H1 (cell line): ENCODE measurements around the gene C1QL2. TPM values are rescaled to one million over a fixed set of nuclear protein-coding genes. Genes with fewer than 3 reads are reported as not detected.

Source experiments
- FOSL1 ChIP-seq: IDR thresholded peaks from 2 replicates; pipeline ENCODE4 v1.6.1; 2011; ENCODE audit warnings: mild to moderate bottlenecking, low read depth, low read length, moderate library complexity; ENCODE audit not compliant: insufficient read depth
- GABPA ChIP-seq: IDR thresholded peaks from 2 replicates; pipeline ENCODE4 v1.6.1; 2011; ENCODE audit warnings: mild to moderate bottlenecking, low read length, moderate library complexity, borderline replicate concordance; ENCODE audit not compliant: insufficient read depth
- GTF2F1 ChIP-seq: IDR thresholded peaks from 2 replicates; pipeline ENCODE4 v1.6.1; 2012; ENCODE audit warnings: low read depth, low read length, improper control_type of control experiment, borderline replicate concordance
- JUND ChIP-seq: IDR thresholded peaks from 2 replicates; pipeline ENCODE4 v1.6.1; 2011; ENCODE audit warnings: mild to moderate bottlenecking, improper control_type of control experiment, low read length
- MAFK ChIP-seq: IDR thresholded peaks from 2 replicates; pipeline ENCODE4 v1.6.1; 2012; ENCODE audit warnings: low read depth, mild to moderate bottlenecking, improper control_type of control experiment, low read length
- RFX5 ChIP-seq: IDR thresholded peaks from 2 replicates; pipeline ENCODE4 v1.6.1; 2011; ENCODE audit warnings: low read depth, low read length, improper control_type of control experiment, borderline replicate concordance
- SIN3A ChIP-seq, 2 experiments: IDR thresholded peaks in 1 of 2; conservative IDR thresholded peaks in 1 of 2; 2 replicates each; pipeline ENCODE4 v1.6.1; 2011 to 2012; ENCODE audit warnings: low read length in 2 of 2, improper control_type of control experiment in 1 of 2, low read depth in 1 of 2, mild to moderate bottlenecking in 1 of 2
- ZNF274 ChIP-seq: IDR thresholded peaks from 2 replicates; pipeline ENCODE4 v1.7.0; 2012; ENCODE audit warnings: low read length, borderline replicate concordance; ENCODE audit errors: extremely low read depth
- polyA plus RNA-seq, 7 experiments: library from polyadenylated mRNA; depleted of rRNA in 3 of 7; stranded (reverse) in 5 of 7; unstranded in 2 of 7; fragments of >200 nt in 5 of 7; fragments of 200-250 nt in 2 of 7; gene quantifications; 1 replicate in 5 of 7; 2 replicates in 1 of 7; 4 replicates in 1 of 7; pipeline versions ENCODE4 v1.2.1 to v1.2.3, GENCODE V29; 2011 to 2013; ENCODE audit warnings: missing spikeins in 2 of 7, mixed read lengths in 2 of 7
- total RNA-seq: library from RNA; stranded (reverse); fragmentation: NEBNext Ultra II Directional; extraction: Animal tissue kit (Norgen Biotek cat#: 25700); gene quantifications from 2 replicates; pipeline ENCODE4 v1.2.1, GENCODE V29; 2021
- TF ChIP-seq, protein P1 (sequence below): fragments of 300-600 bp; sonication (generic); IDR thresholded peaks from 2 replicates; pipeline ENCODE4 v1.7.1; 2012; ENCODE audit warnings: low read length, moderate library complexity, mild to moderate bottlenecking, inconsistent platforms; ENCODE audit not compliant: insufficient replicate concordance

Gene C1QL2
- total and polyA plus RNA-seq, 2 of the 8 experiments (the other 6 are each of a cell fraction or from before 2014, with no cell fraction given), result 0.80 to 0.88 TPM

DNA sequence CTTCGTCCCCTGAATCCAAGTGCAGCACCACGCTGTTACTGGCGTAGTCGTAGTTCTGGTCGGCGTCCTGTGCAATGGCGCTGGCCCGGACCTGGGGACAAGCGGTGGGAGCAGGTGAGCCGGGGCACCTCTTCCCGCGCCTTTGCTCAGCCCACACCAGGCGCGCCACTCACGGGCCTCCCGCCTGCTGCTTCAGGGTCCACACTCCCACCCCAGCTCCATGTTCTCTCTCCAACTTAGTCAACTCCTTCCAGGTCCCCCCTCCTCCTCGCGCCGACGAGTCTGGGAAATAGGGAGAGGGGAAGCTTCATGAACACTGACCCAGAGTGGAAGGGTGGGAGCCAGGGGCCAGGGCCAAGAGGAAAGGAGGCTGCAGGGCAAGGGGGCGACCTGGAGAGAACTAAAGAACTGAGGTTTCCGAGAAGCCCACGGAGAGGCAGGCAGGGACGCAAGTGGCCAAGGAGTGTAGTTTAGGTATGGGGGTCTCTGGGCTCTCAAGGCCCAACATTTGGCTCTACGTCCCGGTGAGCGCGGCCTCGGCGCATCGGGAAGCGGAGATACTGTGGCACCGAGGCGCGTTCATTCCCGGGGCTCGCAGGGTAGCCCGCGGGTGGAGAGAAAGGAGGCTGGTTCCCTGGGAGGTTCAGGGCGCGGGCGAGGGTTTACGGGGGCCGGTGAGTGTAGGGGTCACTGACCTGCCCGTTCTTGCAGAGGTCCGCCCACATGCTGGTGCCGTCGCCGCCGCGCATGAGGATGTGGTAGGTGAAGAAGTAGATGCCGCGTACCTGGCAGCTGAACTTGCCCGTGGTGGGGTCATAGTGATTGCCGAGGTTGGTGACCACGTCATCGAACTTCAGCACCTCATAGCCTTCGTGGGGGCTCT is 1.4 kb downstream of the C1QL2 start (continued):
- TF ChIP-seq SIN3A (conservative IDR thresholded peaks at IDR 0.05 in 1 of 2, IDR thresholded peaks at IDR 0.05 in 1 of 2; ENCODE audit: low read depth in 1 of 2, low read length in 2 of 2) (no peak), FOSL1 (no peak), GTF2F1 (no peak), ZNF274 (no peak), MAFK (no peak), JUND (no peak), RFX5 (no peak), GABPA (no peak)
- TF ChIP-seq, protein P1, sequence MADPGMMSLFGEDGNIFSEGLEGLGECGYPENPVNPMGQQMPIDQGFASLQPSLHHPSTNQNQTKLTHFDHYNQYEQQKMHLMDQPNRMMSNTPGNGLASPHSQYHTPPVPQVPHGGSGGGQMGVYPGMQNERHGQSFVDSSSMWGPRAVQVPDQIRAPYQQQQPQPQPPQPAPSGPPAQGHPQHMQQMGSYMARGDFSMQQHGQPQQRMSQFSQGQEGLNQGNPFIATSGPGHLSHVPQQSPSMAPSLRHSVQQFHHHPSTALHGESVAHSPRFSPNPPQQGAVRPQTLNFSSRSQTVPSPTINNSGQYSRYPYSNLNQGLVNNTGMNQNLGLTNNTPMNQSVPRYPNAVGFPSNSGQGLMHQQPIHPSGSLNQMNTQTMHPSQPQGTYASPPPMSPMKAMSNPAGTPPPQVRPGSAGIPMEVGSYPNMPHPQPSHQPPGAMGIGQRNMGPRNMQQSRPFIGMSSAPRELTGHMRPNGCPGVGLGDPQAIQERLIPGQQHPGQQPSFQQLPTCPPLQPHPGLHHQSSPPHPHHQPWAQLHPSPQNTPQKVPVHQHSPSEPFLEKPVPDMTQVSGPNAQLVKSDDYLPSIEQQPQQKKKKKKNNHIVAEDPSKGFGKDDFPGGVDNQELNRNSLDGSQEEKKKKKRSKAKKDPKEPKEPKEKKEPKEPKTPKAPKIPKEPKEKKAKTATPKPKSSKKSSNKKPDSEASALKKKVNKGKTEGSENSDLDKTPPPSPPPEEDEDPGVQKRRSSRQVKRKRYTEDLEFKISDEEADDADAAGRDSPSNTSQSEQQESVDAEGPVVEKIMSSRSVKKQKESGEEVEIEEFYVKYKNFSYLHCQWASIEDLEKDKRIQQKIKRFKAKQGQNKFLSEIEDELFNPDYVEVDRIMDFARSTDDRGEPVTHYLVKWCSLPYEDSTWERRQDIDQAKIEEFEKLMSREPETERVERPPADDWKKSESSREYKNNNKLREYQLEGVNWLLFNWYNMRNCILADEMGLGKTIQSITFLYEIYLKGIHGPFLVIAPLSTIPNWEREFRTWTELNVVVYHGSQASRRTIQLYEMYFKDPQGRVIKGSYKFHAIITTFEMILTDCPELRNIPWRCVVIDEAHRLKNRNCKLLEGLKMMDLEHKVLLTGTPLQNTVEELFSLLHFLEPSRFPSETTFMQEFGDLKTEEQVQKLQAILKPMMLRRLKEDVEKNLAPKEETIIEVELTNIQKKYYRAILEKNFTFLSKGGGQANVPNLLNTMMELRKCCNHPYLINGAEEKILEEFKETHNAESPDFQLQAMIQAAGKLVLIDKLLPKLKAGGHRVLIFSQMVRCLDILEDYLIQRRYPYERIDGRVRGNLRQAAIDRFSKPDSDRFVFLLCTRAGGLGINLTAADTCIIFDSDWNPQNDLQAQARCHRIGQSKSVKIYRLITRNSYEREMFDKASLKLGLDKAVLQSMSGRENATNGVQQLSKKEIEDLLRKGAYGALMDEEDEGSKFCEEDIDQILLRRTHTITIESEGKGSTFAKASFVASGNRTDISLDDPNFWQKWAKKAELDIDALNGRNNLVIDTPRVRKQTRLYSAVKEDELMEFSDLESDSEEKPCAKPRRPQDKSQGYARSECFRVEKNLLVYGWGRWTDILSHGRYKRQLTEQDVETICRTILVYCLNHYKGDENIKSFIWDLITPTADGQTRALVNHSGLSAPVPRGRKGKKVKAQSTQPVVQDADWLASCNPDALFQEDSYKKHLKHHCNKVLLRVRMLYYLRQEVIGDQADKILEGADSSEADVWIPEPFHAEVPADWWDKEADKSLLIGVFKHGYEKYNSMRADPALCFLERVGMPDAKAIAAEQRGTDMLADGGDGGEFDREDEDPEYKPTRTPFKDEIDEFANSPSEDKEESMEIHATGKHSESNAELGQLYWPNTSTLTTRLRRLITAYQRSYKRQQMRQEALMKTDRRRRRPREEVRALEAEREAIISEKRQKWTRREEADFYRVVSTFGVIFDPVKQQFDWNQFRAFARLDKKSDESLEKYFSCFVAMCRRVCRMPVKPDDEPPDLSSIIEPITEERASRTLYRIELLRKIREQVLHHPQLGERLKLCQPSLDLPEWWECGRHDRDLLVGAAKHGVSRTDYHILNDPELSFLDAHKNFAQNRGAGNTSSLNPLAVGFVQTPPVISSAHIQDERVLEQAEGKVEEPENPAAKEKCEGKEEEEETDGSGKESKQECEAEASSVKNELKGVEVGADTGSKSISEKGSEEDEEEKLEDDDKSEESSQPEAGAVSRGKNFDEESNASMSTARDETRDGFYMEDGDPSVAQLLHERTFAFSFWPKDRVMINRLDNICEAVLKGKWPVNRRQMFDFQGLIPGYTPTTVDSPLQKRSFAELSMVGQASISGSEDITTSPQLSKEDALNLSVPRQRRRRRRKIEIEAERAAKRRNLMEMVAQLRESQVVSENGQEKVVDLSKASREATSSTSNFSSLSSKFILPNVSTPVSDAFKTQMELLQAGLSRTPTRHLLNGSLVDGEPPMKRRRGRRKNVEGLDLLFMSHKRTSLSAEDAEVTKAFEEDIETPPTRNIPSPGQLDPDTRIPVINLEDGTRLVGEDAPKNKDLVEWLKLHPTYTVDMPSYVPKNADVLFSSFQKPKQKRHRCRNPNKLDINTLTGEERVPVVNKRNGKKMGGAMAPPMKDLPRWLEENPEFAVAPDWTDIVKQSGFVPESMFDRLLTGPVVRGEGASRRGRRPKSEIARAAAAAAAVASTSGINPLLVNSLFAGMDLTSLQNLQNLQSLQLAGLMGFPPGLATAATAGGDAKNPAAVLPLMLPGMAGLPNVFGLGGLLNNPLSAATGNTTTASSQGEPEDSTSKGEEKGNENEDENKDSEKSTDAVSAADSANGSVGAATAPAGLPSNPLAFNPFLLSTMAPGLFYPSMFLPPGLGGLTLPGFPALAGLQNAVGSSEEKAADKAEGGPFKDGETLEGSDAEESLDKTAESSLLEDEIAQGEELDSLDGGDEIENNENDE, result no peak
